Astrocyte (in vitro differentiated cells and primary cell): ENCODE data around the gene ANKRD63. TPM values are rescaled to one million over a fixed set of nuclear protein-coding genes. Genes with fewer than 3 reads are reported as not detected.
A peak's percentile ranks its signal among the peaks of the same experiment; 100 is the strongest.

Experiments used
- DNase-seq: peaks from one replicate; pipeline ENCODE4 v3.0.0-alpha.2; 2010; ENCODE audit warnings: low read depth
- FAIRE-seq: peaks from 2 replicates; lab custom pipeline; 2011; peaks lifted over from hg19 to GRCh38; lab: Jason Lieb, UNC
- H2AFZ ChIP-seq: 2 replicates; pipeline ENCODE4 v1.6.0; 2012; ENCODE audit warnings: low read depth, low read length, inconsistent platforms
- H3K27ac ChIP-seq: 2 replicates; pipeline ENCODE4 v1.5.1; 2011; ENCODE audit warnings: low read depth, low read length, inconsistent platforms
- H3K27me3 ChIP-seq: 2 replicates; pipeline ENCODE4 v1.6.0; 2011; ENCODE audit warnings: low read length, inconsistent platforms; ENCODE audit not compliant: insufficient read depth
- H3K36me3 ChIP-seq: 2 replicates; pipeline ENCODE4 v1.5.1; 2011; ENCODE audit warnings: low read length, inconsistent platforms; ENCODE audit not compliant: insufficient read depth
- H3K4me1 ChIP-seq: 2 replicates; pipeline ENCODE4 v1.5.1; 2011; ENCODE audit warnings: low read length, inconsistent platforms; ENCODE audit not compliant: insufficient read depth
- H3K4me2 ChIP-seq: 2 replicates; pipeline ENCODE4 v1.6.0; 2012; ENCODE audit warnings: low read length, inconsistent platforms
- H3K4me3 ChIP-seq: 2 replicates; pipeline ENCODE4 v1.5.1; 2011; ENCODE audit warnings: low read depth, mild to moderate bottlenecking, low read length, inconsistent platforms; ENCODE audit not compliant: insufficient read depth
- H3K79me2 ChIP-seq: 2 replicates; pipeline ENCODE4 v1.6.0; 2012; ENCODE audit warnings: mild to moderate bottlenecking, low read length, inconsistent platforms; ENCODE audit not compliant: insufficient read depth
- H3K9ac ChIP-seq: 2 replicates; pipeline ENCODE4 v1.6.0; 2012; ENCODE audit warnings: mild to moderate bottlenecking, low read length, inconsistent platforms
- H3K9me3 ChIP-seq: 2 replicates; pipeline ENCODE4 v1.5.1; 2012; ENCODE audit warnings: low read depth, mild to moderate bottlenecking, low read length, inconsistent platforms; ENCODE audit not compliant: insufficient read depth
- H4K20me1 ChIP-seq: 2 replicates; pipeline ENCODE4 v1.6.0; 2012; ENCODE audit warnings: low read length, inconsistent platforms; ENCODE audit not compliant: insufficient read depth
- H3K27ac Mint-ChIP-seq: one replicate; pipeline ENCODE4 v1.8.0; 2021; ENCODE audit warnings: mild to moderate bottlenecking, mixed read lengths; ENCODE audit not compliant: unreplicated experiment
- H3K27me3 Mint-ChIP-seq: one replicate; pipeline ENCODE4 v1.8.0; 2021; ENCODE audit warnings: low read depth, mixed read lengths; ENCODE audit not compliant: unreplicated experiment
- H3K36me3 Mint-ChIP-seq: one replicate; pipeline ENCODE4 v1.8.0; 2021; ENCODE audit warnings: low read depth, mixed read lengths; ENCODE audit not compliant: unreplicated experiment
- H3K4me1 Mint-ChIP-seq: one replicate; pipeline ENCODE4 v1.8.0; 2021; ENCODE audit warnings: low read depth, mixed read lengths; ENCODE audit not compliant: unreplicated experiment
- H3K4me3 Mint-ChIP-seq: one replicate; pipeline ENCODE4 v1.8.0; 2021; ENCODE audit warnings: mild to moderate bottlenecking, moderate library complexity, mixed read lengths; ENCODE audit not compliant: unreplicated experiment
- H3K9me3 Mint-ChIP-seq: one replicate; pipeline ENCODE4 v1.8.0; 2021; ENCODE audit warnings: mild to moderate bottlenecking, mixed read lengths; ENCODE audit not compliant: unreplicated experiment
- EZH2 ChIP-seq: IDR thresholded peaks from 2 replicates; pipeline ENCODE4 v1.6.1; 2012; ENCODE audit warnings: mild to moderate bottlenecking, low read length, inconsistent platforms; ENCODE audit not compliant: insufficient read depth
- total RNA-seq: library from RNA; stranded (reverse); gene quantifications from 2 replicates; pipeline ENCODE4 v1.2.1, GENCODE V29; 2021
- TF ChIP-seq, protein P1 (sequence below): IDR thresholded peaks from 2 replicates; pipeline ENCODE4 v1.5.1; 2011; ENCODE audit warnings: low read depth, mild to moderate bottlenecking, inconsistent platforms, low read length, moderate library complexity; ENCODE audit not compliant: insufficient read depth

Gene ANKRD63
- total RNA-seq, 1 donor from 2014 or later: not detected

DNA sequence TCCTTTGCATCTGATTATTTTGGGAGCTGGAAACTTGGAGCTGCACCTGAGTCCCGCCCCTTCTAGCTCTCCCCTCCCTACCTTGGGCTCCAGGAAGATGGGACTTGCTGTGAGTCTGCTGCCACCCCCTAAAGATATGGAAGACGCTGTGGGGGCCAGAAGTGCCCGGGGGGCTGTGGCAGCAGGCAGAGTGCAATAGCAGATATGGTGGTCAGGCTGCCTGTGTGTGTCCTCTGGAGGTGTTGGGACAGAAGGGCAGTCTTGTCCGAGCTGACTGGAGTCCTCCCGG lies 43.5 kb downstream of the ANKRD63 start:
- H3K9me3 Mint-ChIP-seq: peaks cover 2% of the 10 kb centered on the region
- peak overlapping the region; percentile 26 for H3K27ac Mint-ChIP-seq
- H3K4me1 Mint-ChIP-seq: peaks cover 22% of the 10 kb centered on the region

DNA sequence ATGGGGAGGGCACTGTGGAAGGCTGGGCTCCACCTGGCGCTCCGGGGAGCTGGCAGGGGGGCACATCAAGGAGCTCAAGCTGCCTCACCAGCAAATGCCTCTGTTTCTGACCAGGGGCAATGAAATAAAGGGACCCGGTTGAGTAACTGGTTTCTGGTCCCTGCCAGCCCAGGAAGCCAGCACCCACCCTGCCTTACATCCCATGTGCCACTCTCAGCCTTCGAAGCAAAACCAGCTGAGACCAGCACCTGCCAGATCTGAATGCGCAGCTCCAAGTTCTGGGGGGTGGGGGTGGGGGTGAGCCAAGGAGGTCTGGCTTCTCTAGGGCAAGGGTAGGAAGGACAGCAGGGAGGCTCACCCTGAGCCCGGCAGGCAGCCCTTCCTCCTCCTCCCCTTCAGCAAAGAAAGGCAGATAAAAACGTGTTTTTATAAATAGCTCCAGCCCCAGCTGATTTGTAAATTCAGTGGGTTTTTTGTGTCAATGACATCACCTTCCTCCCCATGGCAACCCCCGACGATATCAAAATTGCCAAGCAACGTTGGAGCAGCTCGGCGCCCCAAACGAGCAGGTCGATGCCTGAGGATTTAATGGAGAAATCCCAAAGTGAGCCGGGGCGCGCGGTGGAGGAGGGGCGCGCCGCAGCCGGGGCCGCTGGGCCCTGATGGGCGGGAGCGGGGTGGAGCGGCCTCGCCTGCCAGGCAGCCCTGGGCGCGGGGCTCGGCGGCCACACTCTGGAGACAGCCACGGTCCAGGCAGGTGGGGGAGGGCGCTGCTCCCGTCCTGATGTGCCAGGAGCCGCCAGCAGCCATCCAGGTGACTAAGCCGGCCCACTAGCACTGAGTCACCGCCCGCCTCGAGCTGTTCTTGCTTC lies 44.1 kb downstream of the ANKRD63 start, which contains the start of gene PAK6:
Gene PAK6 (plus strand): TSS at position 532 of the 872 bp plus-strand sequence. CDS start 25,723 bp downstream, outside the sequence.
- Mint-ChIP-seq H3K27ac (peak within 1 kb of the TSS; percentile 58), H3K4me1 (peaks cover 25% of the 10 kb centered on the region), H3K27me3 (peaks cover 24% of the 10 kb centered on the region), H3K36me3 (no peaks in the 10 kb centered on the region), H3K4me3 (peak within 1 kb of the TSS; percentile 75), H3K9me3 (peaks cover 2% of the 10 kb centered on the region)
- H3K9ac ChIP-seq: peak within 1 kb of the TSS; percentile 70
- no peaks in the 10 kb centered on the region for H3K79me2 ChIP-seq
- no peaks in the 10 kb centered on the region for H3K9me3 ChIP-seq
- H3K4me1 ChIP-seq: peaks cover 11% of the 10 kb centered on the region
- H3K4me3 ChIP-seq: peak within 1 kb of the TSS; percentile 52
- TF ChIP-seq EZH2: no peak
- TF ChIP-seq, protein P1, sequence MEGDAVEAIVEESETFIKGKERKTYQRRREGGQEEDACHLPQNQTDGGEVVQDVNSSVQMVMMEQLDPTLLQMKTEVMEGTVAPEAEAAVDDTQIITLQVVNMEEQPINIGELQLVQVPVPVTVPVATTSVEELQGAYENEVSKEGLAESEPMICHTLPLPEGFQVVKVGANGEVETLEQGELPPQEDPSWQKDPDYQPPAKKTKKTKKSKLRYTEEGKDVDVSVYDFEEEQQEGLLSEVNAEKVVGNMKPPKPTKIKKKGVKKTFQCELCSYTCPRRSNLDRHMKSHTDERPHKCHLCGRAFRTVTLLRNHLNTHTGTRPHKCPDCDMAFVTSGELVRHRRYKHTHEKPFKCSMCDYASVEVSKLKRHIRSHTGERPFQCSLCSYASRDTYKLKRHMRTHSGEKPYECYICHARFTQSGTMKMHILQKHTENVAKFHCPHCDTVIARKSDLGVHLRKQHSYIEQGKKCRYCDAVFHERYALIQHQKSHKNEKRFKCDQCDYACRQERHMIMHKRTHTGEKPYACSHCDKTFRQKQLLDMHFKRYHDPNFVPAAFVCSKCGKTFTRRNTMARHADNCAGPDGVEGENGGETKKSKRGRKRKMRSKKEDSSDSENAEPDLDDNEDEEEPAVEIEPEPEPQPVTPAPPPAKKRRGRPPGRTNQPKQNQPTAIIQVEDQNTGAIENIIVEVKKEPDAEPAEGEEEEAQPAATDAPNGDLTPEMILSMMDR: no peak
- peak within 1 kb of the TSS; percentile 90 for H3K4me2 ChIP-seq
- no peaks in the 10 kb centered on the region for H3K36me3 ChIP-seq
- no peak for FAIRE-seq
- peaks cover 3% of the 10 kb centered on the region for H3K27me3 ChIP-seq
- H3K27ac ChIP-seq: no peak within 1 kb of the TSS
- DNase-seq: peak; percentile 30
- H2AFZ ChIP-seq: peak within 1 kb of the TSS; percentile 62
- H4K20me1 ChIP-seq: peaks cover 5% of the 10 kb centered on the region

More for the DNA sequence above, 43.5 kb downstream of the ANKRD63 start:
- Histone ChIP-seq H3K4me3 (peak overlapping the region; percentile 52), H3K27ac (no peak overlapping the region), H3K79me2 (no peaks in the 10 kb centered on the region), H4K20me1 (peaks cover 5% of the 10 kb centered on the region), H3K9ac (peak overlapping the region; percentile 70), H3K4me2 (peak overlapping the region; percentile 90), H3K27me3 (peaks cover 3% of the 10 kb centered on the region), H2AFZ (peak overlapping the region; percentile 62), H3K9me3 (no peaks in the 10 kb centered on the region), H3K4me1 (peaks cover 11% of the 10 kb centered on the region), H3K36me3 (no peaks in the 10 kb centered on the region)
- FAIRE-seq (no peak), DNase-seq (no peak)
- TF ChIP-seq EZH2: no peak
- TF ChIP-seq, protein P1: no peak
- Mint-ChIP-seq H3K4me3 (peak overlapping the region; percentile 75), H3K27me3 (peaks cover 24% of the 10 kb centered on the region), H3K36me3 (no peaks in the 10 kb centered on the region)
